GM12892 (cell line): ENCODE data around the gene PTCD3.

Experiments used
- POLR2A ChIP-seq: IDR thresholded peaks from 2 replicates; pipeline ENCODE4 v1.6.1; 2011; ENCODE audit warnings: low read depth, low read length, control low read depth
- POLR2AphosphoS5 ChIP-seq: IDR thresholded peaks from 2 replicates; pipeline ENCODE4 v1.6.1; 2011; ENCODE audit warnings: low read depth, low read length, control low read depth

DNA sequence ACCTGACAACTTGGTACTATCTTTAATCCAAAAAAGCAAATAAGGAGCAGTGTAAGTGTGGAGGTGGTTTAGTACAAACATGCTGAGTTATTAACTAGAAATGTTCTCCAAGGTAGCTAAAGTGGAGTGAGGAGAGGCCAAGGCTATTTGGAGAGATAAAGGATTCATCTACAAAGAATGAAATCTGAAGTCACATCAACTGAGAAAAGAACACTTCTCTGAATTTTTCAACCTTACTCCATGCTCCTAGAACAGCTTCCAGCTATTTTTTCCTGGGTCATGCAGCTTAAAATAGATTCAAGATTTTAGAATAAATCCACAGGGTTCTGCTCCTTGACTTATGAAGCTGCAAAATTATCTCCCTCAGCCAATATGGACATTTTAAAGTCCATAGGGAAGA, 70.6 kb downstream of the PTCD3 start:
- TF ChIP-seq POLR2AphosphoS5 (no peak), POLR2A (no peak)
